ENCODE results near the gene MRPS17.

Gene MRPS17

DNA sequence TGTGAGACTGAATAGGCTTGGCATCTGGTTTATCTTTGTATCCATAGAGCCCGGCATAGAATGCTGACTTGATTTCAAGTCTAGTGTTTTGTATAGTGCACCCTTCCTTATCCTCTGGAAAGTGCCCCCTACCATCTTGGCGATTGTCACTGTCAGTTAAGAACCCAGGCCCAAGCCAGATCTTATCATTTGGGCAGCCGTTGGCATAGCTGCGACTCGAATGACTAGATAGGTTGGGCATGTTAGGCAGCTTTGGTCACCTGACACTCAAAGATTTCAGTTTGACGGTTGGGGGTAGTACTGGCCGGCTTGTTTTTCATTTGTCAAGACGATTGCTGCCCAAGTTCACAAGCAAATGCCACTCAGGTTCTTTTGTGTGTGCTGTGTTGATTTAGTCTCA lies 19.3 kb downstream of the MRPS17 start:
- no peak overlapping the region for H2BK12ac ChIP-seq (ENCODE audit: low read length)
- H3K27me3 ChIP-seq (ENCODE audit: control insufficient read depth in 3 of 3, insufficient read depth in 3 of 3, low read depth in 1 of 3, low read length in 3 of 3): no peaks in the 10 kb centered on the region
- no peak overlapping the region for H4K8ac ChIP-seq (ENCODE audit: low read depth, low read length)
- H4K91ac ChIP-seq (ENCODE audit: low read depth, low read length, poor library complexity): no peak overlapping the region
- no peak overlapping the region for H3K23ac ChIP-seq (ENCODE audit: low read depth, low read length, poor library complexity)
- peaks cover 0 to 21% of the 10 kb centered on the region in 2 donors for H3K9me3 ChIP-seq (replicated peaks in 1 of 2; ENCODE audit: control insufficient read depth in 2 of 2, insufficient read depth in 1 of 2, low read depth in 1 of 2, low read length in 2 of 2)
- H2BK15ac ChIP-seq (ENCODE audit: low read length): no peak overlapping the region
- no peak overlapping the region for H2BK5ac ChIP-seq (ENCODE audit: low read length)
- H3K18ac ChIP-seq (ENCODE audit: low read length): no peak overlapping the region
- no peak overlapping the region for H2AFZ ChIP-seq (ENCODE audit: low read length)
- no peak overlapping the region for H2AK5ac ChIP-seq (ENCODE audit: low read depth, low read length)
- H3K27ac ChIP-seq (replicated peaks; ENCODE audit: low read length): no peak overlapping the region
- DNase-seq (ENCODE audit: low spot score): no peak
- H3K36me3 ChIP-seq (replicated peaks in 1 of 2; ENCODE audit: control insufficient read depth in 2 of 2, insufficient read depth in 2 of 2, low read length in 2 of 2): peaks cover 3 to 46% of the 10 kb centered on the region in 2 donors
- no CpG with 5 or more reads among the region's 8 CpGs for WGBS, 2 donors (ENCODE audit: extremely low coverage in 2 of 2, insufficient read length in 2 of 2, insufficient replicate concordance in 1 of 2)
- H2BK120ac ChIP-seq (ENCODE audit: low read depth, low read length): no peak overlapping the region
- no peak overlapping the region for H3K9ac ChIP-seq (ENCODE audit: low read depth, low read length, poor library complexity)
- H3K4me3 ChIP-seq (ENCODE audit: low read length in 2 of 2): no peak overlapping the region
- no peak overlapping the region for H3K4me2 ChIP-seq (ENCODE audit: insufficient read depth, low read length, poor library complexity, severe bottlenecking)
- no peak overlapping the region for H3K14ac ChIP-seq (ENCODE audit: low read length)
- H3K79me1 ChIP-seq (ENCODE audit: low read depth, low read length): peaks cover 9% of the 10 kb centered on the region
- H3K4me1 ChIP-seq (ENCODE audit: control insufficient read depth in 2 of 2, insufficient read depth in 1 of 2, low read depth in 1 of 2, low read length in 2 of 2): no peaks in the 10 kb centered on the region
- H3K4ac ChIP-seq (ENCODE audit: low read length): no peak overlapping the region

DNA sequence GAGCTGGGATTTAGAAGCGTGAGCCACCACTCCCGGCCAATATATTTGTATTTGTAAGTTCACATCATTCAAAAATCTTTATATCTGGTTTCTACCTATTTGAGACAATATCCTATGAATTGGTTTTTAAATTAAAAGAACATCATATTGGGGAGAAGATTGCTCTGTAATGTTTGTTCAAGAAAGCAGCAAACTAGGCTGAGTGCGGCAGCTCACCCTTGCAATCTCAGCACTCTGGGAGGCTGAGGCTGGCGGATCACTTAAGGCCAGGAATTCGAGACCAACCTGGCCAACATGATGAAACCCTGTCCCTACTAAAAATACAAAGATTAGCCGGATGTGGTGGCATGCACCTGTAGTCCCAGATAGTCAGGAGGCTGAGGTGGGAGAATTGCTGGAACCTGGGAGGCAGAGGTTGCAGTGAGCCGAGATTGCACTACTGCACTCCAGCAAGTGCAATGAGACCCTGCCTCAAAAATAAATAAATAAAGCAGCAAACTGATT lies 22.1 kb downstream of the MRPS17 start:
- Histone ChIP-seq H3K4me2 (ENCODE audit: insufficient read depth, low read length, poor library complexity, severe bottlenecking) (no peak overlapping the region), H3K27ac (replicated peaks; ENCODE audit: low read length) (no peak overlapping the region), H2BK5ac (ENCODE audit: low read length) (no peak overlapping the region), H3K9ac (ENCODE audit: low read depth, low read length, poor library complexity) (no peak overlapping the region), H3K4ac (ENCODE audit: low read length) (no peak overlapping the region), H3K9me3 (replicated peaks in 1 of 2; ENCODE audit: control insufficient read depth in 2 of 2, insufficient read depth in 1 of 2, low read depth in 1 of 2, low read length in 2 of 2) (peaks cover 0 to 7% of the 10 kb centered on the region in 2 donors), H3K79me1 (ENCODE audit: low read depth, low read length) (peaks cover 9% of the 10 kb centered on the region), H4K91ac (ENCODE audit: low read depth, low read length, poor library complexity) (no peak overlapping the region), H3K14ac (ENCODE audit: low read length) (no peak overlapping the region), H2BK12ac (ENCODE audit: low read length) (no peak overlapping the region), H3K4me1 (ENCODE audit: control insufficient read depth in 2 of 2, insufficient read depth in 1 of 2, low read depth in 1 of 2, low read length in 2 of 2) (no peaks in the 10 kb centered on the region), H2AFZ (ENCODE audit: low read length) (no peak overlapping the region), H2BK15ac (ENCODE audit: low read length) (no peak overlapping the region), H2BK120ac (ENCODE audit: low read depth, low read length) (no peak overlapping the region), H4K8ac (ENCODE audit: low read depth, low read length) (no peak overlapping the region), H2AK5ac (ENCODE audit: low read depth, low read length) (no peak overlapping the region), H3K27me3 (ENCODE audit: control insufficient read depth in 3 of 3, insufficient read depth in 3 of 3, low read depth in 1 of 3, low read length in 3 of 3) (no peaks in the 10 kb centered on the region), H3K4me3 (ENCODE audit: low read length in 2 of 2) (no peak overlapping the region), H3K36me3 (replicated peaks in 1 of 2; ENCODE audit: control insufficient read depth in 2 of 2, insufficient read depth in 2 of 2, low read length in 2 of 2) (peaks cover 9 to 43% of the 10 kb centered on the region in 2 donors), H3K18ac (ENCODE audit: low read length) (no peak overlapping the region), H3K23ac (ENCODE audit: low read depth, low read length, poor library complexity) (no peak overlapping the region)
- DNase-seq (ENCODE audit: low spot score): no peak
- WGBS, 2 donors (ENCODE audit: extremely low coverage in 2 of 2, insufficient read length in 2 of 2, insufficient replicate concordance in 1 of 2): no CpG with 5 or more reads among the region's 7 CpGs

DNA sequence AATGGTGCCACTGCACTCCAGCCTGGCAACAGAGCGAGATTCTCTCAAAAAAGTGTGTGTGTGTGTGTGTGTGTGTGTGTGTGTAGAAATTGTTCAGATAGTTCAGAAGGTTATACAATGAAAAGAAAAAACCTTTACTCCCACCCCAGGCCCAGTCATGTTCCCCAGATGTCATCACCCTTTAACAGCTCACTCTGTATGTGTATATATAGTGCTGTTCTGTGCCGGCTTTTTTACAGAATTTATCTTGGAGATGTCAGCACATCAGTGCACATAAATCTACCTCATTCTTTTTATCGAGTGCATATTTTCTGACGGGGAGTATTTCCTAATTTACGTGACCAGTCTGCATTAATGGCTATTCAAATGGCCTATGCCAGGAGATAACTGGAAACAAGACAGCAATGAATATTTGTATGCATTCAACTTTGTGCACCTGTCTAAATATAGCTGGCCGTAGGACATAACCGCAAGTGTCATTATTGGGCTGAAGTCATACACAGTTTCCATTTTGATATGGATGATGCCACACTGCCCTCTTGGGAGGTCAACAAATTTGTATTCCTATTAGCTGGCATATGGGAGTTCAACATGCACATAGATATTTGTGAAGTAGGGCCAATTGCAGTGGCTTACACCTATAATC lies 24.4 kb downstream of the MRPS17 start:
- no peak overlapping the region for H3K14ac ChIP-seq (ENCODE audit: low read length)
- no peak overlapping the region for H3K18ac ChIP-seq (ENCODE audit: low read length)
- no peak overlapping the region for H3K23ac ChIP-seq (ENCODE audit: low read depth, low read length, poor library complexity)
- no peak overlapping the region for H2BK12ac ChIP-seq (ENCODE audit: low read length)
- no peak overlapping the region for H3K4ac ChIP-seq (ENCODE audit: low read length)
- H3K36me3 ChIP-seq (replicated peaks in 1 of 2; ENCODE audit: control insufficient read depth in 2 of 2, insufficient read depth in 2 of 2, low read length in 2 of 2): peaks cover 13 to 51% of the 10 kb centered on the region in 2 donors
- no CpG with 5 or more reads among the region's 7 CpGs for WGBS, 2 donors (ENCODE audit: extremely low coverage in 2 of 2, insufficient read length in 2 of 2, insufficient replicate concordance in 1 of 2)
- no peak overlapping the region for H3K27ac ChIP-seq (replicated peaks; ENCODE audit: low read length)
- peaks cover 0 to 4% of the 10 kb centered on the region in 2 donors for H3K9me3 ChIP-seq (replicated peaks in 1 of 2; ENCODE audit: control insufficient read depth in 2 of 2, insufficient read depth in 1 of 2, low read depth in 1 of 2, low read length in 2 of 2)
- no peak overlapping the region for H2AFZ ChIP-seq (ENCODE audit: low read length)
- peaks cover 2% of the 10 kb centered on the region for H3K79me1 ChIP-seq (ENCODE audit: low read depth, low read length)
- DNase-seq (ENCODE audit: low spot score): no peak
- H2BK5ac ChIP-seq (ENCODE audit: low read length): no peak overlapping the region
- no peak overlapping the region for H3K4me2 ChIP-seq (ENCODE audit: insufficient read depth, low read length, poor library complexity, severe bottlenecking)
- no peak overlapping the region for H4K8ac ChIP-seq (ENCODE audit: low read depth, low read length)
- no peak overlapping the region for H2AK5ac ChIP-seq (ENCODE audit: low read depth, low read length)
- no peaks in the 10 kb centered on the region for H3K27me3 ChIP-seq (ENCODE audit: control insufficient read depth in 3 of 3, insufficient read depth in 3 of 3, low read depth in 1 of 3, low read length in 3 of 3)
- no peak overlapping the region for H3K4me3 ChIP-seq (ENCODE audit: low read length in 2 of 2)
- no peak overlapping the region for H2BK120ac ChIP-seq (ENCODE audit: low read depth, low read length)
- no peaks in the 10 kb centered on the region for H3K4me1 ChIP-seq (ENCODE audit: control insufficient read depth in 2 of 2, insufficient read depth in 1 of 2, low read depth in 1 of 2, low read length in 2 of 2)
- H4K91ac ChIP-seq (ENCODE audit: low read depth, low read length, poor library complexity): no peak overlapping the region
- no peak overlapping the region for H3K9ac ChIP-seq (ENCODE audit: low read depth, low read length, poor library complexity)
- H2BK15ac ChIP-seq (ENCODE audit: low read length): no peak overlapping the region

DNA sequence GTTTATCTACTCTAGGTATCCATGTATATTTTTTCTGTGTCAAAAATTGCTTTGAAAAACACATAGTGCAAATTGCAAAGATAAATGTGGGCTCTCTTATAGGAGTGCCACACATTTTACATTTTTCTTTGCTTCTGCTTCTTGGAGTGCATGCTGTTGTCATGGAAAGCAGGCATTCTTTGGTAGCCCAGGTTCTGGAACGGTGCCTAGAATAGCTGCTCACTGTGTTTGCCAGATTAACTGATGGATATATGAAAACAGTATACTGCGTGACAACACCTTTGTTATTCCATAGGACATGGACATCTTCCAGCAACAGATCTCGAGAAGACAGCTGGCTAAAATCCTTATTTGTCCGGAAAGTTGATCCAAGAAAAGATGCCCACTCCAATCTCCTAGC lies 26.2 kb downstream of the MRPS17 start:
- Histone ChIP-seq H3K36me3 (replicated peaks in 1 of 2; ENCODE audit: control insufficient read depth in 2 of 2, insufficient read depth in 2 of 2, low read length in 2 of 2) (peaks cover 15 to 64% of the 10 kb centered on the region in 2 donors), H2BK120ac (ENCODE audit: low read depth, low read length) (no peak overlapping the region), H3K27ac (replicated peaks; ENCODE audit: low read length) (no peak overlapping the region), H3K23ac (ENCODE audit: low read depth, low read length, poor library complexity) (no peak overlapping the region), H4K91ac (ENCODE audit: low read depth, low read length, poor library complexity) (no peak overlapping the region), H3K4me1 (ENCODE audit: control insufficient read depth in 2 of 2, insufficient read depth in 1 of 2, low read depth in 1 of 2, low read length in 2 of 2) (no peaks in the 10 kb centered on the region), H3K4me3 (ENCODE audit: low read length in 2 of 2) (no peak overlapping the region), H4K8ac (ENCODE audit: low read depth, low read length) (no peak overlapping the region), H3K9me3 (replicated peaks in 1 of 2; ENCODE audit: control insufficient read depth in 2 of 2, insufficient read depth in 1 of 2, low read depth in 1 of 2, low read length in 2 of 2) (no peaks in the 10 kb centered on the region), H3K9ac (ENCODE audit: low read depth, low read length, poor library complexity) (no peak overlapping the region), H3K4ac (ENCODE audit: low read length) (no peak overlapping the region), H2BK15ac (ENCODE audit: low read length) (no peak overlapping the region), H2BK5ac (ENCODE audit: low read length) (no peak overlapping the region), H2BK12ac (ENCODE audit: low read length) (no peak overlapping the region), H3K79me1 (ENCODE audit: low read depth, low read length) (peaks cover 2% of the 10 kb centered on the region), H2AFZ (ENCODE audit: low read length) (no peak overlapping the region), H2AK5ac (ENCODE audit: low read depth, low read length) (no peak overlapping the region), H3K27me3 (ENCODE audit: control insufficient read depth in 3 of 3, insufficient read depth in 3 of 3, low read depth in 1 of 3, low read length in 3 of 3) (no peaks in the 10 kb centered on the region), H3K14ac (ENCODE audit: low read length) (no peak overlapping the region), H3K4me2 (ENCODE audit: insufficient read depth, low read length, poor library complexity, severe bottlenecking) (no peak overlapping the region), H3K18ac (ENCODE audit: low read length) (no peak overlapping the region)
- no peak for DNase-seq (ENCODE audit: low spot score)
- WGBS, 2 donors (ENCODE audit: extremely low coverage in 2 of 2, insufficient read length in 2 of 2, insufficient replicate concordance in 1 of 2): no CpG with 5 or more reads among the region's 4 CpGs
